Stimulated activated CD8-positive, alpha-beta memory T cell treated with anti-CD3 and anti-CD28 coated beads, Interleukin-4, amount 100 ng/mL, for 1 hour (primary cell): Measurements from ENCODE around the gene RHOG.
A peak's percentile ranks its signal among the peaks of the same experiment; 100 is the strongest.
"Not testable (repeated sequence)": the region's sequence is repeated elsewhere in the genome, so short reads cannot be mapped to it uniquely, and the experiment has no call there.

ENCODE experiments used
- DNase-seq, 2 donors: peaks; one replicate each; pipeline ENCODE4 v3.0.0-alpha.2; 2020; ENCODE audit warnings: low read depth in 2 of 2, low spot score in 1 of 2

Gene RHOG

GRCh38 chr11:3840870-3841425 is at the start of gene RHOG:
RHOG (minus strand) TSS chr11:3840959; CDS start chr11:3828138, 12,821 bp downstream.
- peak in 1 of 2 donors; percentile 51 for DNase-seq

- no peak for DNase-seq
These were observed 49.3 kb upstream of the RHOG start for GRCh38 chr11:3890014-3890413.

GRCh38 chr11:3888876-3889275 is 48.1 kb upstream of the RHOG start:
- DNase-seq = no peak

DNA sequence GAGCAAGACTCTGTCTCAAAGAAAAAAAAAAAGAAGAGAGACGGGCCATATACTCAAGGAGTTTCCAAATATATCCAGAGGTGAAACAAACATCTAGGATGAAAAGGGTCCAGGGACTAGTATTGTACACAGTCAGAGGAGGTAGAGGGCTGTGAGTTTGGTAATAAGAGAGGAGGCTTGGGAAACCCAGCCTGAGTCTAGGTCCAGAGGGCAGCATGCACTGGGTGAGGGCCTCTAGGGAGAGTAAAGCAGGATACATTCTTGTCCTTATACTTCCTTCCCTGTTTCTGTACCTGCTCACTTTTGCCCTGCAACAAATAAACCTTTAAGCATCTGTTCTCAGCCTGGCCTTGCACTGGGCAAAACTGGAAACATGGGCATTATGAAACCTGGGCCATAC is 46.2 kb upstream of the RHOG start:
- DNase-seq = no peak

- no peak for DNase-seq
These were observed 45.1 kb upstream of the RHOG start for GRCh38 chr11:3885855-3886254.

GRCh38 chr11:3882655-3883054 is 41.9 kb upstream of the RHOG start:
- DNase-seq = no peak

GRCh38 chr11:3880724-3881123 is 40.0 kb upstream of the RHOG start:
- DNase-seq = no peak

- DNase-seq = no peak
These were observed 39.3 kb upstream of the RHOG start for GRCh38 chr11:3879967-3880542.

- no peak for DNase-seq
These were observed 38.6 kb upstream of the RHOG start for GRCh38 chr11:3879216-3879966.

DNA sequence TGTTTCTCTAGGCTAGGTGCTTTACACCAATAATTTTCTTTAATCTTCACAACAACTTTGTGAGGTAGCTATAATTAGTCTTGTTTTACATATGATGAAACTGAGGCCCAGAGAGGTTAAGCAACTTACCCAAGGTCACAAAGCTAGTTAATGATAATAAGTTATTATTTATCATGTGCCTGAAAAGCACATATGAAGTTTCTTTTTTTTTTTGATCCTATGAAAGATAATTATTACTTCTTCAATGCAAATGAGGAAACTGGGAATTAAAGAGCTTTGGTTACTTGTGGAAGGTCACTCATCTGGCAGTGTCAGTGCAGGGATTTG is 37.5 kb upstream of the RHOG start:
- DNase-seq = no peak

GRCh38 chr11:3877364-3878257 is 36.9 kb upstream of the RHOG start:
- no peak for DNase-seq

GRCh38 chr11:3876613-3877012 is 35.9 kb upstream of the RHOG start:
- DNase-seq = no peak

- no peak for DNase-seq
These were observed 33.1 kb upstream of the RHOG start for GRCh38 chr11:3873712-3874349.

DNA sequence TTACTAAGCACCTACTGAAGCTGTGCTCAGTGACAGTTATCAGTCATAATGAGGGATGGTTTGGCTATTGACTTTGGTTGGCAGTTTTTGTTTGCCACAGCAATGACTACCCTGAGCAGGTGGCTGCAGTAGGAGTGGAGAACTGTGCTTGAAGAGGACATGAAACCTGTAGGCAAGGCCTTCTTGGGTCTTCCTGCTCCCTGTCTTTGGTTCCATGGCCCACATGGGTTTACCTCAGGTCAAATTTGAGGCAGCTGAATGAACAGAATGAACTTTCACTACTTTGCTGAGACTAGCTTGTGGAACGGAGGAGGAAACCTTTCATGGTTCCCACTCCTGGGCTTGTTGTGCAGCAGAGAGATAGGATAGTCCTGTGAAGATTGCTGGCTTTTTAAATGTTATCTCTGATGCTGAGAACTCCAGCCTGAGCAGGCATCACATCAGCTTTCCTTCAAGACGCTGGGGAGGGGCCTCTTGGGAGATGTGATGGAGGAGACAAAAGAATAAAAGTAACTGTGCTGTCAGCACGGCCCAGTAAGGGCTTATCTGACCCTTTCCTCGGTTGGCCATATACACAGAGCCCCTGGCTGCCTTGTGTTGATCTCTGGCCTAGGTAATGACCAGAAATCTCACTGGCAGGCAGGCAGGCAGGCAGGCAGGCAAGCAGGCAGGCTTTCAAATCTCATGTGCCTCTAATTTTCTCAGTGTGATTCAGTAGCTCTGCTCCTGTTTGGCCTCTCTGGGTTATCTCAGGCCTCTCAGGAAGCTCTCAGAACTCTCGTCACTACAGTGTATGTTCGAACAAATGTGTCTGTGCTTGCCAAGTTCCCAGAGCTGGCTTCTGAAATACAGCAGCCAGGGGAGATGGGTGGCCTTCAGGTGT is 26.7 kb upstream of the RHOG start:
- DNase-seq = no peak

GRCh38 chr11:3866836-3867208 is 26.1 kb upstream of the RHOG start:
- DNase-seq = no peak

GRCh38 chr11:3866206-3866605 is 25.4 kb upstream of the RHOG start:
- DNase-seq = no peak

GRCh38 chr11:3865388-3866193 is 24.8 kb upstream of the RHOG start:
- DNase-seq = no peak

GRCh38 chr11:3861683-3862082 is 20.9 kb upstream of the RHOG start:
- no peak for DNase-seq

GRCh38 chr11:3860898-3861393 is 20.2 kb upstream of the RHOG start:
- not testable (repeated sequence) for DNase-seq
